Activated T-helper 1 cell treated with anti-CD3 and anti-CD28 coated beads, Interleukin-2, amount 50 U/mL, for 16 hours (primary cell): ENCODE data around the gene ARHGAP31.
"Not testable (repeated sequence)": the region's sequence is repeated elsewhere in the genome, so short reads cannot be mapped to it uniquely, and the experiment has no call there.

Experiments used
- DNase-seq, 2 donors: peaks; one replicate each; pipeline ENCODE4 v3.0.0-alpha.2; 2020; ENCODE audit warnings: low read depth in 1 of 2, low spot score in 1 of 2

The ARHGAP31 gene

DNA sequence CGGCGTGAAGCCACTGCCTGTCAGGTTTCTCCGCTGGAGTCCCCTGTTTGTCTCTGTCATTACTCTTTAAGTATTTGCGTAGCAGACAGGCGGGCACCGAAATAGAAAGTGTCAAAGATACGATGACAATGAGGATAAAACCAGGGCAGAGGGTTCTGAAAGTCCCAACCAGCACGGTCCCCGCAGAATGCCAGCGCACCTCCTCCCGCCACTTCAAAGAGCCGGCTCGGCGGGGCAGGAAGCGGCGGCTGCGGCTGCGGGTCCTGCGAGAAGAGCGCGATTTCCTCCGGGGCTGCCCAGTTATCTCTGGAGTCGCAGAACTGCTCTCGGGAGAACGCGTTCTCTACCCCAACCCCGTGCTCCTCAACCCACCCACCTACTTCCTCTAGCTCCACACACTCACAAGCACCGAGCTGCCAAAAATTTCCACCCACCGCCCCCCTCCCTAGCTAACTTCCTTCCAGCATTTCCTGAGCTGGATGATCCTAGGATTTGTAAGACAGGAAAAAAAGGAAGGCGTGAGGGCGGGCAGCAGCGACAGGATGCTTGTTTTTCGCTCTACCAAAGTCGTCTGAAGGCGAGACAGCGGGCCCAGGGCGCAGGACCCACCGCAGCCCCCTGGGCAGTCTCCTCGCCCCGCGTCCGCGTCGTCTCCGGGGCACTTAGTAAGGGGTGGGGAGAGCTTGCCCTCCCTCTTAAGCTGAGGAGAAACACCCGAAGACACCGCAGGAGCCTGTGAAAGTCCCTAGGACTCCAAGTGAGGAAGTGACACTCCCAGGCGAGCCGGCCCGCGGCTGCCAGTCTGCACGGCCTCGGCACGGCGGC is at the start of gene ARHGAP31:
TSS of gene ARHGAP31 (plus strand) at position 513 of the 825 bp plus-strand sequence. CDS start 522 bp downstream, outside the sequence.
- DNase-seq: peak; percentile 60 to 76

DNA sequence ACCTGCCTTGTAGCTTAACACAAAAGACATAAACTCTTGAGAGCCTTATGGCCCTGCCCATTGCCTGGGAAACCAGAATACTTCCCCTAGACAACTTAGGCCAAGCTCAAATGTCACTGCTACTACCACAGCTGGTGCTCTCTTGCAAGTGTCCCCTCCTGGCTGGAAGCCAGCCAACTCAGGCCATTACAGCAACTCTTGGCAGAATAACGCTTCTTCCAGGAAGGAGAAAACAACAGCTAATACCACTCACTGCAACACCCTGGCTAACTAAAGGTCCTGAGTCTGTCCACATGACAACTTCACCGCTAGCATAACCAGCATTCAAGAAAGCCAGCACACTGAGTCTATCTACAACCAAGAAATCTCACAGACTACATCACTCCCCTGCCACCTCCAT is 48.4 kb upstream of the ARHGAP31 start:
- DNase-seq: no peak

DNA sequence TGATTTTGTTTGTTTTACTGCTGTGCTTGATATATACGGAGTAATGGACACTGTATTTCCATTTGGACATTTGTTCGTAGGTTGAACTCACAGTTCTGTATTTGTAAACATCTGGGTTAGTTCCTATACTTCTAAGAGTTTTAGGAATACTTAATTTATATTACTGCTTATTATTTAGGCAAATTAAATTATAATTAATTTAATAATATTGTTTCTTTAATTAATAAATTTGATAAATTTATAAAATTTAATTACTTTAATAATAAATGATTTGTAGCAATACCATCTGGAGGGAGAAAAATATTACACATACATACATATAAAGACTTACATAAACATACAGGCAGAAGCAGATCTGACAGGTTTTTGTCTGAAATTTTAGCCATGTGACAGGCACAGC is 39.0 kb upstream of the ARHGAP31 start:
- DNase-seq: no peak

DNA sequence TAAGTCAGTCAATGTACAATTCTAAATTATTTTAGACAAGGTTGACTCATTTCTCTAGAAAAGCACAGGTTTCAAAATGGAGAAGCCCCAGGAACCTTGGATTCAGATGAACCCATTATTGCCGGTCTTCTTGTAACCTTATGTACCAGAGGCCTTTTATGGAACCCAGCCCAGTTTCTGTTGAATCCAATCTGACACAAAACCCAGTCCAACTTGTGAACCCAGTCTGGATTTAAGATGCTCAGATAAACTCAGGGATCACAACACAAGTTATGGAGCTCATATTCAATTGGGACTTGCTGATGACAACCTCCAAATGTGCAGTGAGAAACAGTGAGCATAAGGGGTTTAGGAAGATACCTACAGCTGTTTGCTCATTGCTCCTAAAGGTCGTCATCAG is 37.1 kb upstream of the ARHGAP31 start:
- DNase-seq: no peak

- DNase-seq: no peak
Measured at GRCh38 chr3:119257654-119258410, 36.4 kb upstream of the ARHGAP31 start.

GRCh38 chr3:119258915-119259314 is 35.3 kb upstream of the ARHGAP31 start:
- no peak for DNase-seq

GRCh38 chr3:119259821-119260220 is 34.4 kb upstream of the ARHGAP31 start:
- DNase-seq: no peak

DNA sequence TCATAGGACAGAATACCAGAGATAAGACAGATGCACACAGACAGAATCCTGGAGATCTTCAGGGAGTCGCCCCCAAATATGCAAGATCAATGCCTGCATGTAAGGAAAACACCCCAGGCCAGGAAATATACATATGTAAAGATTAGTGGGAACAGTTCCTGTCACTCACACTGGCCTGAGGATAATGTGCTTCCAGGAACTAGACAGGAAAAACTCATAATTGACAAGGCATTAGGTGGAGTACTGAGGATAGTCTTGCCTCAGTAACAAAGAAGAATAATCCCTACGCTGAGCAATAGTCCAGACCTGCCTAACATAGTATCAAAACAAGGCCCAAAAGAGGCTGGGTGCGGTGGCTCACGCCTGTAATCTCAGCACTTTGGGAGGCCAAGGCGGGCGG is 33.1 kb upstream of the ARHGAP31 start:
- no peak for DNase-seq

DNA sequence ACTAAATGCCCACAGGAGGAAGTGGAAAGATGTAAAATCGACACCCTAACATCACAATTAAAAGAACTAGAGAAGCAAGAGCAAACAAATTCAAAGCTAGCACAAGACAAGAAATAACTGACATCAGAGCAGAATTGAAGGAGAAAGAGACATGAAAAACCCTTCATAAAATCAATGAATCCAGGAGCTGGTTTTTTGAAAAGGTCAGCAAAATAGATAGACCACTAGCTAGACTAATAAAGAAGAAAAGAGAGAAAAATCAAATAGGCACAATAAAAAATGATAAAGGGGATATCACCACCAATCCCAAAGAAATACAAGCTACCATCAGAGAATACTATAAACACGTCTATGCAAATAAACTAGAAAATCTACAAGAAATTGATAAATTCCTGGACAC is 24.0 kb upstream of the ARHGAP31 start:
- not testable (repeated sequence) for DNase-seq

DNA sequence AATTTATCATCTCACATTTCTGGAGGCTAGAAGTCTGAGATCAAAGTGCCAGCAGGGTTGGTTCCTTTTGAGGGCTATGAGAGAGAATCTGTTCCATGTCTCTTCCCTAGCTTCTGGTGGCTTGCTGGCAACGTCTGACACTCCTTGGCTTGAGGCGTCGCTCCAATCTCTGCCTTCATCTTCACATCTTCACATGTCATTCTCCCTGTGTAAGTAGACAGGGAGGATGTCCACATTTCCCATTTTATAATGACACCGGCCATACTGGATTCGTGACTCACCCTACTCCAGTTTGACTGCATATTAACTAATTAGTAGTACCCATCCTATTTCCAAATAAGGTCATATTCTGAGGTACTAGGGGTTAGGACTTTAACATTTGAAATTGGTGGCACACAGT is 17.5 kb upstream of the ARHGAP31 start:
- no peak for DNase-seq

GRCh38 chr3:119279101-119279554 is 15.1 kb upstream of the ARHGAP31 start:
- DNase-seq: no peak

DNA sequence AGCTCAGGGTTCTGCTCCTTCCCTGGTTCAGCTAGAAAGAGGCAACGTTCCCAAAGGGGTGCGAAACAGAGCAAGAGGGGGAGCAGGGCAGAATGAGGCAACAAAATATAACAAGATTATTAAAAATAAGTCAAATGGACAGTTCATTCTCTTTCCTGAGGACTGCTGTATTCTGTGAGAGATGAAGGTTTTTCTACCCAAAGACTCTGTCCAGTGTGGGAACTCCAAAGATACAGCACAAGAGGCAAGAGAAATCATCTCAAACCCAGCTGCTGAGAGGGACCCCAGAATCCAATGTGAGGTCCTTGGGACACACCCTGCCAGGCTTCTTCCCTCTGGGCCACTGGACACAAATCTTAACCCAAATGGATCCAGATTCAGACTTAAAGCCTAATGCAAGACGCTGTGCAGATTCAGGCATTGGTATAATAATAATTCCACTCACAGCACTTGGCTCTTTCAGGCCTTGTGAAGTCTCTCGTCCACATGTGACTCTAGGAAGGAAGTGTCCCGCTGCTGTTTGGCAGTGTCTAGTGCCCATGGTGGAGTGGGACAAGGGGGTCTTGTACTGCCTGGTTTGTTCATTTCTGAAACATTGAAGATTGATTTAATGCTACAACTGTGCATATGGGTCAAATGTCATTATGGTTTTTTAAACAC is 14.5 kb upstream of the ARHGAP31 start:
- no peak for DNase-seq

DNA sequence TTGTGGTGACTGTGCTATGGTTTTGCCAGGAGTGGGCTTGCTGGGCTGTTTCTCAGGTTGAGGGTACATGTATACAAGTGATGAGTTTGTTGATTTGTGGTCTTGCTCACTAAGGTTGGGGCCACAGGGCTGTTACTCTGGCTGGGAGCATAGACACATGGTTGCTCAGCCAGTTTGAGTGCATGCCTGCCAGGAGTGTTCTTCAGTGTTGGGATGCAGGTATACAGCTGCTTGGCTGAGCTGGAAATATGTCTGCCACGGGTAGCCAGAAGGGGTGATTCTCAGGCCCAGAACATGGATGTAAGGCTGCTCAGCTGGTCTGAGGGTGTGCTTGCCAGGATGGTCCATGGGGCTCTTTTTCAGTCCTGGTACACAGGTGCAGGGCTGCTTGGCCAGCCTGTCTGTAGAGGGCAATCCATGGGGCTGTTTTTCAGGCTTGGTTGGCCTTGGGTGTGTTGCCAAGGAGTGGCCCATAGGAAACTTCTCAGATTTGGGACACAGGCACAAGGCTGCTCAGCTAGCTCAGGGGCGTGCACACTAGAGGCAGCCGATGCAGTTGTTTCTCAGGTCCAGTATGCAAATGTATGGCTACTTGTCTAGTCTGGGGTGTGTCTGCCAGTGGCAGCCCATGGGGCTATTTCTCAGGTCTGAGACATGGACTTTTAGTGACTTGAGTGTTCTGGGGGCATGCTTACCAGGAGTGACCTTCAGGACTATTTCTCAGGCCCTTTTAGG is 5.3 kb upstream of the ARHGAP31 start:
- no peak for DNase-seq

- DNase-seq: no peak
Measured at GRCh38 chr3:119289404-119289770, 4.8 kb upstream of the ARHGAP31 start.

- DNase-seq: no peak
Measured at GRCh38 chr3:119290613-119291012, 3.6 kb upstream of the ARHGAP31 start.

GRCh38 chr3:119291062-119291700 is 3.0 kb upstream of the ARHGAP31 start:
- DNase-seq: no peak

- no peak for DNase-seq
Measured at GRCh38 chr3:119292666-119293065, 1.5 kb upstream of the ARHGAP31 start.

DNA sequence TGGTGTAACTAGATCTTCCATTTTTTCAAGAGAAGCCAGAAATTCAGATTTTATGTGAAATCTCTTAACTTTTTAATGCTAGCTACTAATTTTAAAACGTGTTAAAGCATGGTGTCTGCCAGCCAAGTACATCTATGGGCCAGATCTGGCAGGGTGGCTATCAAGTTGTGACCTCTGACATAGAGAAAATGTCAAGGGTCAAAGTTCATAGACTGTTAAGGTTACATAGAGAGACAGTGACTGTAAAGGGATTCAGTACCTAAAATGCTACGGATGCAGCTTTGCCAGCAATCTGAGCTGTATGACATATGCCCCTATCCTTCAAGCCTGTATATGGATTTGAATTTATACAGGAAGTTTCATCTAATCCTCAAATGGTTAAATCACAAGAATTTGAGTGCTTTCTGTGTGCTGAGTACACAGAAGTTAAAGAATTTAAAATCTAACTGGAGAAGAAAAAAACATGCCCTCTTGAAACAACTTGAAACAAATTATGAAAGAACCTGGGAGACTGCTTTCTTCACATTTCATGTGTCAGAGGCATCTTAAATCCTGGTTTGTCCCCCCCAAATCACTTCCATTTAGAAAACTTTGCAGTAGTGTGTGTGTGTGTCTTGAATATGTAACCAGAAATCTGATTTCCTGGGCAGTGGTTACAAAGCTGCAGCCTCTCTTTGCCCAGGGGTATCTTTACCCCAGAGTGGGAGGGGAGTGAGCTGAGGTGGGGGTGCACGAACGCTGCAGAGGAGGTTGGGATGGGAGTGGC is 895 bp upstream of the ARHGAP31 start:
- no peak for DNase-seq

- DNase-seq: peak; percentile 16 to 29
Measured at GRCh38 chr3:119294696-119295671, 801 bp downstream of the ARHGAP31 start.
